Spinal cord (tissue), 10 donors: ENCODE measurements around the gene RHBDL2. TPM values are rescaled to one million over a fixed set of nuclear protein-coding genes. Genes with fewer than 3 reads are reported as not detected.
"Not testable (repeated sequence)": the region's sequence is repeated elsewhere in the genome, so short reads cannot be mapped to it uniquely, and the experiment has no call there.

Source experiments
- DNase-seq, 6 donors: peaks; one replicate each; pipeline versions ENCODE4 v3.0.0 to v3.0.0-alpha.2; 2013 to 2015; ENCODE audit warnings: low spot score in 6 of 6, low read depth in 4 of 6
- H3K27ac ChIP-seq: one replicate; pipeline ENCODE4 v1.5.1; 2013; ENCODE audit warnings: low read depth, low read length, control low read depth
- H3K27me3 ChIP-seq: one replicate; pipeline ENCODE4 v1.6.1; 2013; ENCODE audit warnings: low read length; ENCODE audit not compliant: control insufficient read depth, insufficient read depth
- H3K36me3 ChIP-seq: one replicate; pipeline ENCODE4 v1.6.1; 2013; ENCODE audit warnings: low read length; ENCODE audit not compliant: control insufficient read depth, insufficient read depth
- H3K4me1 ChIP-seq: one replicate; pipeline ENCODE4 v1.6.1; 2013; ENCODE audit warnings: low read length; ENCODE audit not compliant: control insufficient read depth, insufficient read depth
- H3K4me3 ChIP-seq: one replicate; pipeline ENCODE4 v1.5.1; 2013; ENCODE audit warnings: low read depth, low read length, control low read depth
- H3K9me3 ChIP-seq: one replicate; pipeline ENCODE4 v1.6.1; 2013; ENCODE audit warnings: low read length; ENCODE audit not compliant: control insufficient read depth, insufficient read depth
- WGBS: methylation state at CpG from one replicate; pipeline ENCODE4 v1.1.5; 2013; ENCODE audit warnings: missing lambda C conversion rate; ENCODE audit not compliant: insufficient coverage; 5-methylcytosine and 5-hydroxymethylcytosine counted together
- long read RNA-seq, 4 donors: transcript quantifications; one replicate each; lab custom pipeline, GENCODE V29; 2026
- polyA plus RNA-seq, 2 donors: library from polyadenylated mRNA; unstranded; fragments of 120-200 nt; gene quantifications; one replicate each; pipeline ENCODE4 v1.2.1, GENCODE V29; 2013; ENCODE audit not compliant: insufficient read length in 2 of 2
- total RNA-seq, 2 donors: library from RNA; depleted of rRNA in 1 of 2; stranded (reverse); fragments of 120-200 nt in 1 of 2; fragments of >200 nt in 1 of 2; gene quantifications; one replicate each; pipeline versions ENCODE4 v1.2.3 to v1.2.4, GENCODE V29; 2013 to 2014
- donor health status: healthy.

RHBDL2 gene
- total RNA-seq (under 1 TPM; 0.61 to 0.69 TPM), polyA plus RNA-seq (1 to 10 TPM; 1.2 to 2.8 TPM)
- long read RNA-seq, donor 1 = 0 reads
- long read RNA-seq, donor 2, partial matches to known transcripts = 47 of 77 reads
- long read RNA-seq, donor 2, other reads (novel, unspliced or antisense) = 30 of 77 reads
- long read RNA-seq, donor 3 = 0 reads
- long read RNA-seq, donor 4 = 0 reads

GRCh38 chr1:38941527-38942019 lies at the start of gene RHBDL2:
TSS of gene RHBDL2 (minus strand) at chr1:38941830. CDS start at chr1:38919212, 22,618 bp downstream.
- no peaks in the 10 kb centered on the region for H3K27me3 ChIP-seq
- DNase-seq = peak in 5 of 6 donors; percentile 29 to 84 (median 46)
- H3K4me1 ChIP-seq = peaks cover 13% of the 10 kb centered on the region
- WGBS = 32% methylated on average over 10 of the region's 14 CpGs
- peak within 1 kb of the TSS; percentile 33 for H3K27ac ChIP-seq
- no peaks in the 10 kb centered on the region for H3K9me3 ChIP-seq
- peak within 1 kb of the TSS; percentile 26 for H3K4me3 ChIP-seq
- no peaks in the 10 kb centered on the region for H3K36me3 ChIP-seq

GRCh38 chr1:38990738-38991637 lies 49.4 kb upstream of the RHBDL2 start, which contains the start of gene AKIRIN1:
TSS of gene AKIRIN1 (plus strand) at chr1:38991276. CDS start at chr1:38991381, 105 bp downstream.
- DNase-seq = peak; percentile 83 to 98 (median 90)
- Histone ChIP-seq H3K27ac (peak within 1 kb of the TSS; percentile 84), H3K4me1 (peaks cover 4% of the 10 kb centered on the region), H3K4me3 (peak within 1 kb of the TSS; percentile 70), H3K36me3 (peaks cover 22% of the 10 kb centered on the region), H3K27me3 (no peaks in the 10 kb centered on the region), H3K9me3 (no peaks in the 10 kb centered on the region)
- WGBS = under 1% methylated on average over 57 of the region's 76 CpGs

- WGBS = no CpG with 5 or more reads among the region's 5 CpGs
- Histone ChIP-seq H3K27ac (peak overlapping the region; percentile 84), H3K4me3 (peak overlapping the region; percentile 61), H3K36me3 (peaks cover 17% of the 10 kb centered on the region), H3K27me3 (no peaks in the 10 kb centered on the region), H3K4me1 (peaks cover 4% of the 10 kb centered on the region), H3K9me3 (no peaks in the 10 kb centered on the region)
- peak in 2 of 6 donors; percentile 2 to 55 for DNase-seq
These were observed 48.7 kb upstream of the RHBDL2 start for GRCh38 chr1:38990386-38990737.

GRCh38 chr1:38989979-38990378 lies 48.3 kb upstream of the RHBDL2 start:
- DNase-seq = no peak
- Histone ChIP-seq H3K4me3 (no peak overlapping the region), H3K27me3 (no peaks in the 10 kb centered on the region), H3K9me3 (no peaks in the 10 kb centered on the region), H3K27ac (peak overlapping the region; percentile 84), H3K36me3 (peaks cover 16% of the 10 kb centered on the region), H3K4me1 (peaks cover 4% of the 10 kb centered on the region)
- WGBS = 83% methylated on average over 1 of the region's 2 CpGs

GRCh38 chr1:38979380-38979779 lies 37.8 kb upstream of the RHBDL2 start:
- WGBS = no CpG with 5 or more reads among the region's 1 CpG

GRCh38 chr1:38978245-38978542 lies 36.6 kb upstream of the RHBDL2 start:
- H3K4me1 ChIP-seq, H3K9me3 ChIP-seq, H3K4me3 ChIP-seq, H3K27me3 ChIP-seq, DNase-seq, H3K27ac ChIP-seq, H3K36me3 ChIP-seq: not testable (repeated sequence)
- 100% methylated on average over 1 of the region's 6 CpGs for WGBS

More at GRCh38 chr1:38979380-38979779, 37.8 kb upstream of the RHBDL2 start:
- H3K4me3 ChIP-seq, H3K4me1 ChIP-seq, H3K9me3 ChIP-seq, DNase-seq, H3K27me3 ChIP-seq, H3K27ac ChIP-seq, H3K36me3 ChIP-seq: not testable (repeated sequence)

- not testable (repeated sequence) for H3K36me3 ChIP-seq, H3K27me3 ChIP-seq, H3K27ac ChIP-seq, H3K4me1 ChIP-seq, DNase-seq, H3K4me3 ChIP-seq, H3K9me3 ChIP-seq
- WGBS = 97% methylated on average over 7 of the region's 12 CpGs
These were observed 36.0 kb upstream of the RHBDL2 start for GRCh38 chr1:38977399-38978244.

- Histone ChIP-seq H3K27me3 (no peaks in the 10 kb centered on the region), H3K4me1 (no peaks in the 10 kb centered on the region), H3K36me3 (no peaks in the 10 kb centered on the region), H3K4me3 (no peak overlapping the region), H3K27ac (no peak overlapping the region), H3K9me3 (peaks cover 2% of the 10 kb centered on the region)
- DNase-seq = no peak
- 75% methylated on average over 6 of the region's 13 CpGs for WGBS
These were observed 32.2 kb upstream of the RHBDL2 start for GRCh38 chr1:38973659-38974437.

GRCh38 chr1:38973145-38973544 lies 31.5 kb upstream of the RHBDL2 start:
- WGBS = 70% methylated on average over 1 of the region's 6 CpGs
- H3K27me3 ChIP-seq, DNase-seq, H3K27ac ChIP-seq, H3K9me3 ChIP-seq, H3K4me1 ChIP-seq, H3K4me3 ChIP-seq, H3K36me3 ChIP-seq: not testable (repeated sequence)
